DOHH2 (cell line): Measurements from ENCODE around the gene PLCB2.

Source experiments
- EZH2phosphoT487 ChIP-seq: fragments of 200-600 bp; sonication (generic); IDR thresholded peaks from 2 replicates; pipeline ENCODE4 v1.6.1; 2017; ENCODE audit warnings: borderline replicate concordance, mild to moderate bottlenecking, antibody characterized with exemption, low read length, moderate library complexity, mixed read lengths
- TF ChIP-seq, protein P1 (sequence below): fragments of 200-600 bp; sonication (generic); IDR thresholded peaks from one replicate; pipeline ENCODE4 v1.5.1; 2014; ENCODE audit warnings: antibody characterized with exemption, mild to moderate bottlenecking, low read depth, low read length; ENCODE audit not compliant: poor library complexity, severe bottlenecking

DNA sequence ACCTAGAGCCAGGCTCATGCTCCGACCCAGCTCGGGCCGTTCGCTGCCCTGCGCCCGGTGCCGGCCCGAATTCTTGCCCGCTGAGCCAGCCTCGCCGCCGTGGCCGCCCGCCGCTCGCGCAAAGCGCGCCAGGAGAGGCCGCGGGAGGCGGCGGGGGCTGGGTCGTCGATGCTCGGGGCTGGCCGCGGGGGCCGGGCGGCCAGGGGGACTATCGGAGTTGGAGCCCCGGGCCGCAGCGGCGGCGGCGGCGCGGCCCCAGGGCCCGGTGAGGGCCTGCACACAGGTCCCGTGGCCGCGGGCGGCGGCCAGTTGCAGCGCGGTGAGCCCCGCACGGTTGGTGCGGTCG, 26.0 kb downstream of the PLCB2 start:
- TF ChIP-seq, protein P1, sequence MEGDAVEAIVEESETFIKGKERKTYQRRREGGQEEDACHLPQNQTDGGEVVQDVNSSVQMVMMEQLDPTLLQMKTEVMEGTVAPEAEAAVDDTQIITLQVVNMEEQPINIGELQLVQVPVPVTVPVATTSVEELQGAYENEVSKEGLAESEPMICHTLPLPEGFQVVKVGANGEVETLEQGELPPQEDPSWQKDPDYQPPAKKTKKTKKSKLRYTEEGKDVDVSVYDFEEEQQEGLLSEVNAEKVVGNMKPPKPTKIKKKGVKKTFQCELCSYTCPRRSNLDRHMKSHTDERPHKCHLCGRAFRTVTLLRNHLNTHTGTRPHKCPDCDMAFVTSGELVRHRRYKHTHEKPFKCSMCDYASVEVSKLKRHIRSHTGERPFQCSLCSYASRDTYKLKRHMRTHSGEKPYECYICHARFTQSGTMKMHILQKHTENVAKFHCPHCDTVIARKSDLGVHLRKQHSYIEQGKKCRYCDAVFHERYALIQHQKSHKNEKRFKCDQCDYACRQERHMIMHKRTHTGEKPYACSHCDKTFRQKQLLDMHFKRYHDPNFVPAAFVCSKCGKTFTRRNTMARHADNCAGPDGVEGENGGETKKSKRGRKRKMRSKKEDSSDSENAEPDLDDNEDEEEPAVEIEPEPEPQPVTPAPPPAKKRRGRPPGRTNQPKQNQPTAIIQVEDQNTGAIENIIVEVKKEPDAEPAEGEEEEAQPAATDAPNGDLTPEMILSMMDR = no peak
- no peak for TF ChIP-seq EZH2phosphoT487
